ENCODE results near the gene KIAA1586.
A peak's percentile ranks its signal among the peaks of the same experiment; 100 is the strongest.
"Not testable (repeated sequence)": the region's sequence is repeated elsewhere in the genome, so short reads cannot be mapped to it uniquely, and the experiment has no call there.

KIAA1586 gene

DNA sequence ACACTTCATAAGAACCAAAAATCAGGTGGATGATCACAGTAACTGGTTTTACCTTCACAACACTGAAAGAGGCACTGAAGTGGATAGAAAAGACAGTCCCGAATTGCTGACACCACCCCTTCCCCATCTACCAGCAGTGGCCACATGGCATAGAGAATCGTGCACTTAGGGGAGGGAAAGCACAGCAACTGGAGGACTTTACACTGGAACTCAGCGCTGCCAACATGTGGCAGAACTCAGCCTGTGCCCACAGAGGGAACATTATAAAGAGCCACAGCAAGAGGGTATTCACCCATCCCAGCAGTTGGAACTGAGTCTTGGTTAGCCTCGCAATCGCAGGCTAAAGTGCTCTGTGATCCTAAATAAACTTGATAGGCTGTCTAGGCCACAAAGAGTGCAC is 6.5 kb upstream of the KIAA1586 start:
- H3K27ac ChIP-seq = no peak overlapping the region

DNA sequence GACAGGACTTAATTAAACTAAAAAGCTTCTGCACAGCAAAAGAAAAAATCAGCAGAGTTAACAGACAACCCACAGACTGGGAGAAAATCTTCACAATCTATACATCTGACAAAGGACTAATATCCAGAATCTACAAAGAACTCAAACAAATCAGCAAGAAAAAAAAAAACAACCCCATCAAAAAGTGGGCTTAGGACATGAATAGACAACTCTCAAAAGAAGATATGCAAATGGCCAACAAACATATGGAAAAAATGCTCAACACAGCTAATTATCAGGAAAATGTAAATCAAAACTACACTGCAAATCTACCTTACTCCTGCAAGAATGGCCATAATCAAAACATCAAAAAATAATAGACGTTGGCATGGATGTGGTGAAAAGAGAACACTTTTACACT is 2.4 kb upstream of the KIAA1586 start:
- H3K27ac ChIP-seq, H3K4me3 ChIP-seq: not testable (repeated sequence)

More for the DNA sequence above, 6.5 kb upstream of the KIAA1586 start:
- no peak overlapping the region for H3K4me3 ChIP-seq

- H3K4me3 ChIP-seq = no peak overlapping the region
- no peak overlapping the region for H3K27ac ChIP-seq
These were observed 1.9 kb upstream of the KIAA1586 start for GRCh38 chr6:57044568-57044967.

DNA sequence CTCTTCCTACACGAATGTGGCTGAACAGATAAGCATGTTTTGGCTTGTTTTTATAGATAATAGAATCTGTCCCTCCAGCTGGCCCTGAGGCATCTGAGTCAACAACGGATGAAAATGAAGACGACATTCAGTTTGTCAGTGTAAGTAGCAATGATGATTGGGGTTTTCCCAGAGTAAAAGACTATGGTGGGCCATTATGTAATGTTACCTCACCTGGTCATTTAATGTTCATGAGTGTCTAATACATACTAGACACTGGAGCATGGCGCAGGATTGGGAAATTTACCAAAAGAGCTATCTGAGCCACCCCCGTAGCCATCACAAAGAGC is 728 bp downstream of the KIAA1586 start:
- H3K27ac ChIP-seq, H3K4me3 ChIP-seq: not testable (repeated sequence)

DNA sequence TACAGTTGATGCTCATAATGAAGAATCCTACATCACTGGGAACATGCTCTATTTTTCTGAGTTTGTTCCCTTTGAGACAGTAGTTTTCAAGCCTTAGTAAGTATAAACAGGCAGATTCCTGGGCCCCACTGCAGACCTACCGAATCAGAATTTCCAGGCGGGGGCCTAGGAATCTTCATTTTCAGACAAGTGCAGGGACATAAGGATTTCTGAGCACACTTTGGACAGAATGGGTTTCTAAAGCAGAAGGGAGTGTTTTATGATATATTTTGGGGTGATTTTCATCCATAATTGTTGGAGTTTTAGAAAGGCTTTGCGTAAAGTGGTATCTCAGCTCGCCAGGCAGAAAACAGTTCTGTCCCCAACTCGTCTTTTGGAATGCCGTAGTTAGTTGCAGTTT is 1.4 kb downstream of the KIAA1586 start:
- H3K4me3 ChIP-seq, H3K27ac ChIP-seq: not testable (repeated sequence)

- H3K27ac ChIP-seq = no peak overlapping the region
- no peak overlapping the region for H3K4me3 ChIP-seq
These were observed 2.1 kb downstream of the KIAA1586 start for GRCh38 chr6:57048577-57048976.

DNA sequence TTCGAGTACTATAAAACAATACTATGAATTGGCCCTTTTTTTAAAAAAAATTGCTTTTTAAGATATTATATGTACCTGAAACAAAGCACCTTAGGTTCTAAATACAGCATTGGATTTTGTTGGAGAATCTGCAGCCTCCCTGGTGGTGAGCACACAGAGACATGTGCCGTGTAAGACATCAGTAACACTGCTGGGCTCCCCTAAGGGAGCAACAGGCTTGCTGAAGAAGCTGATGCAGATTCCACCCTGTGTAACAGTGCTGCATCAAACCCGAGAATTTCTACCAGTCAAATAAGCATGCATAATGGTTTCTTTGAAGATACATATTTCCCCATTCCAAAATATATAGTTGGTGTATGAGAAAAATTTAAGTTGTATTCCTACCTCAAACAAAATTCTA is 17.4 kb downstream of the KIAA1586 start:
- no peak overlapping the region for H3K4me3 ChIP-seq
- no peak overlapping the region for H3K27ac ChIP-seq

DNA sequence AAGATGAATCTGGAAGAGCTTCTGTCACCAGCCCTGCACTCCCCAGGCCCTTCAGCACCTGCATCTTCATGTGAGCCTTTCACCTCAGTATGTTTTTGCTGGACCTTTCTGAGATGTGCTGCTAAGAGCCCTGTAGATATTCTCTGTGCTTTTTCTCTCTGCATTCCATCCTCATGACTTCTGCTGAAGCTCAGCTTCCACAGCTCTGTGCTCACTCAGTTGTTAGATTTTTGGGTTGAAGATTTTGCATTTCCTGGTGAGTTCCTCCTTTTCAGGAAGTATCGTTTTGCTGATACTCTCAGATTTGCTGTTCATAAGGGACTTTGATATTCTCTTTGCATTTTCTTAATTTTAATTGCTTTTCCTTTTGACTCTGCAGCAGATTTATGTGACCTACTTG is 18.3 kb downstream of the KIAA1586 start:
- Histone ChIP-seq H3K4me3 (no peak overlapping the region), H3K27ac (no peak overlapping the region)

DNA sequence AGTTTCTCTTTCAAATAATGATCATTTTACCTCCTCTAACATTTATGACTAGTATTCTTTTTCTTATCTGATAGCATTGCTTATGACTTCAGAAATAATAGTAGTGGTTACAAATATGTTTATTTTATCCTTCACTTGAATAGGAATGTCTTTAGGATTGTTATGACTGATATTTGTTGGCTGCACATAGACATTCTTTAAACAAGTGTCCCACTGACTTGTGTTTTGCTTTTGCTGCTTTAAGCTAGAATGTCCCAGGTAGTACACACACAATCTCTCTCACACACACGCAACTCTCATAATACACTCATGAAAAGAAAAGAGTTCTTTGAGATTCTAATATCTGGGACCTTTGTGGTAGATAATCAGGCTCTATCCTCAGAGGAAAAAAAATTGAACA is 21.6 kb downstream of the KIAA1586 start:
- no peak overlapping the region for H3K4me3 ChIP-seq
- H3K27ac ChIP-seq = no peak overlapping the region

DNA sequence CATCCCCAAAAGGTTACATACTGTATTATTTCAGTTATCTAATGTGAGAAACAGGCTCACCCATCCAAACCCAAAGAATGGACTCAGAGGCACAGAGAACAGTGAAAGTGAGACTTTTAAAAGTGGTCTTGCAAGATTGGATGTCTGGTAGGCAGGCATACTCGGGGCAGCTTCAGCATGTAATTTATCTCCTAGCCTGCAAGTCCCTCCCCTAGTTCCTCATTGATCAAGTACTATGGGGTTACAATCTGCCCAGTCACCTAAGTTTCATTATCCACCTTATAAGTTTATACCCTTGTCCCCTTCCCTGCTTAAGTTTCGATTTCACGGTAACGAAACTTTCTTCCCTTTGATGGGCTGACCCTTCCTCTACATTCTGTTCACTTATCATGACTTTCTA is 22.7 kb downstream of the KIAA1586 start:
- H3K4me3 ChIP-seq = no peak overlapping the region

GRCh38 chr6:57069920-57070331 is 23.4 kb downstream of the KIAA1586 start:
- Histone ChIP-seq H3K27ac (no peak overlapping the region), H3K4me3 (no peak overlapping the region)

More for the DNA sequence above, 22.7 kb downstream of the KIAA1586 start:
- no peak overlapping the region for H3K27ac ChIP-seq

- Histone ChIP-seq H3K4me3 (no peak overlapping the region), H3K27ac (no peak overlapping the region)
These were observed 25.6 kb downstream of the KIAA1586 start for GRCh38 chr6:57072108-57072507.

DNA sequence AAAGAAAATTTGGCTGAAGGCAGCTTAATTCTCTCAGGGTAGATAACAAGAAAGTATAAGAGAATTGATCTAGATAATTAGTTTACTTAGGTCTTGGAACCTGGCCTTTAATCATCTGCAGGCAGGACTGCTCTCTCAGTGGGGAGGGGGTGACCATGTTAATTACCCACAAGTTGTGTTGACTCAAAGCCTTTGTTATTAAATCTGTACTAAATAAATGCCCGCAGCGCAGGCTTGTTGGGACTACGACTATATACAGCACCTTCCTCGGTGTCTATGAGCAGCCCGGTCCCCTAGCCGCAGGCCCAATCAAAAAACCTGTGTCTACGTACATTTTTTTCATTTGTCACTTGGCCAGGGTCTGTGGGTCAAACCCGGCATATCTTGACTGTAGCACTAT is 27.9 kb downstream of the KIAA1586 start:
- H3K4me3 ChIP-seq = no peak overlapping the region

DNA sequence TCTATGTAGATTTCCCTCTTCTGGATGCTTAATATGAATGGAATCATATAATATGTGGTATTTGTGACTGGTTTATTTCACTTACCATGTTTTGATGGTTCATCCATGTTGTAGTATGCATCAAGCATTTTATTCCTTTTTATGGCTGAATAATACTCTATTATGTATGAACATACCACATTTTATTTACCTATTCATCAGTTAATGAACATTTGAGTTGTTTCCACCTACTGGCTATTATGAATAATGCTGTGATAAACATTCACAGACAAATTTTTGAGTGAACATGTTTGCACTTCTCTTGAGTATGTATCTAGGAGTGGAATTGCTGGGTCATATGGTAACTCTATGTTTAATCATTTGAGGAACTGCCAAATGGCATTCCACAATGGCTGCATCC is 28.6 kb downstream of the KIAA1586 start:
- Histone ChIP-seq H3K27ac (no peak overlapping the region), H3K4me3 (no peak overlapping the region)

More for the DNA sequence above, 27.9 kb downstream of the KIAA1586 start:
- H3K27ac ChIP-seq = no peak overlapping the region

DNA sequence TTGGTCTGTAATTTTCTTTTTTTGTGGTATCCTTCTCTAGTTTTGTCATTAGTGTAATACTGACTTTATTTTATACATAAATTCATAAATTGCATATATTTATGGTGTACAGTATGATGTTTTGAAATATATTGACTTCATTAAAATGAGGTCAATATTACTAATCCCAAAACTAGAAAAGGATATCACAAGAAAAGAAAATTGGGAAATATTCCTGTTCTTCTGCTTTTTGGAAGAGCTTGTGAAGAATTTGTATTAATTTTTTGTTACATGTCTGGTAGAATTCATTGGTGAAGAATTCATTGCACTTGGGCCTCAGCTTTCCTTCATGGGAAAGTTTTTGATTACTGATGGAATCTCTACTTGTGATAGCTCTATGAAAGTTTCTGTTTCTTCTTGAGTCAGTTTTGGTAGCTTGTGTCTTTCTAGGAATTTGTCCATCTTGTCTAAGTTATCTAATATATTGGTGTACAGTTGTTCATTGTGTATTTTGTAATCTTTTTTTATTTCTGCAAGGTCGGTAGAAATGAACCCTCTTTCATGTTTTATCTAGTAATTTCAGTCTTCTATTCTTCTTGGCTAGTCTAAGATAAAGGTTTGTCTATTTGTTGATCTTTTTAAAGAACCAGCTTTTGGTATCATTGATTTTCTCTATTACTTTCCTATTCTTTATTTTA is 32.2 kb downstream of the KIAA1586 start:
- H3K27ac ChIP-seq = no peak overlapping the region
- H3K4me3 ChIP-seq = no peak overlapping the region

- H3K4me3 ChIP-seq = no peak overlapping the region
- H3K27ac ChIP-seq = no peak overlapping the region
These were observed 39.0 kb downstream of the KIAA1586 start for GRCh38 chr6:57085471-57085870.

DNA sequence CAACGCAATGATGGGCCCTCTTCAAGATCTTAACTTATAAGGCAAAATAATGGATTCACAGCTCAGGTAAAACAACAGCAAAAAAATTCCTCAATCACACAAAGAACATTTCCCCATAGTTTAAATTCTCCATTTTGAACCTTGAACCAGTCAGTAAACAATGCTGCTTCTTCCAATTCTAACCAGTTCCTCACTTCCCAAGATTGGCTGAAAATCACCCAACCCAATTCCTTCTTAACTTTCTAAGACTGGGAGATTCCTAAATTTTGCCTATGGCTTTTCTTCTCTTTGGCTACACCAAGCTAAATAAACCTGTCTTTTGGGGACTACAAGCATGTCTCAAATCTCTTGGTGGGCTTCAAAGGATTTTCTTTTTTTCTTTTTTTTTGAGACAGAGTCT is 40.4 kb downstream of the KIAA1586 start:
- Histone ChIP-seq H3K27ac (no peak overlapping the region), H3K4me3 (no peak overlapping the region)

- H3K27ac ChIP-seq = no peak overlapping the region
- no peak overlapping the region for H3K4me3 ChIP-seq
These were observed 41.4 kb downstream of the KIAA1586 start for GRCh38 chr6:57087916-57088315.

GRCh38 chr6:57089265-57089664 is 42.8 kb downstream of the KIAA1586 start:
- Histone ChIP-seq H3K27ac (peak overlapping the region in 8 of 21 experiments; percentile 4 to 86 (median 78)), H3K4me3 (peak overlapping the region; percentile 54 to 67 (median 64))

DNA sequence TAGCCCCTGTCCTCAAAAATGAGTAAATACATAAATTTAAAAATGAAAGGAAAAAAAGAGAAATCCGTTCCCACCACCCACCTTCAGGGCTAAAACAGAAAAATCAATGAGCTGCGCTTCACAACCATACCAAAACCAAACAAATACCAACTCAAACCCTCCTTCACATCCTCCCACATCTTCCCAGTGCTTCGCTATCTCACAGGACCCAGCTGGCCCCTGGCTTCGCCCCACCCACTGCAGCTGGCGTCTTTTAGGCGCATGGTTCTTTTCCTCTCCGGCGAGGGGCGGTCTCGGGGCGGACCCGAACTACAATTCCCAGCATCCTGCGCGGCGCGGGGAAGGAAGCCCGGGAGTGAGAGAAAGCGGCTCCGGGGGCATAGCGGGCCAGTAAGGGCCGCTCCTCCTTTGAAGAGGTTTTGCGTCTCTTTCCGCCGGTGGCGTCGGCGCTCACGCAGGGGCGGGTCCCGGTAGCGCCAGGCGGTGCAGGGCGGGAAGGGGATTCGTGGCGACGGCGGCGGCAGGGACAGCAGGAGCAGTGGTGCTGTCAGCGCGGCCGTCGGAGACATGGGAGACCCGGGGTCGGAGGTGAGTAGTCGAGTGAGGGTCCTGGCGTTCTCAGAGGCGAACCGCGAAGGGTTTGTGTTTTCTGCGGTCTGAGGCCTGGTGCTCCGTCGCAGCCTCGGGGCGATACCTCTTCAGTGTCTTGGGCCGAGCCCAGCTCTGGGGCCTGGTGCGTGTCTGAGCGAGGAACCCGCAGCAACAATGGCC is 43.4 kb downstream of the KIAA1586 start, which contains the start of gene ZNF451:
Gene ZNF451 (plus strand): TSS at position 502 of the 771 bp plus-strand sequence. CDS start 66 bp downstream, at position 568.
- peak within 1 kb of the TSS; percentile 54 to 67 (median 64) for H3K4me3 ChIP-seq
- peak within 1 kb of the TSS in 18 of 21 experiments; percentile 43 to 86 (median 83) for H3K27ac ChIP-seq

DNA sequence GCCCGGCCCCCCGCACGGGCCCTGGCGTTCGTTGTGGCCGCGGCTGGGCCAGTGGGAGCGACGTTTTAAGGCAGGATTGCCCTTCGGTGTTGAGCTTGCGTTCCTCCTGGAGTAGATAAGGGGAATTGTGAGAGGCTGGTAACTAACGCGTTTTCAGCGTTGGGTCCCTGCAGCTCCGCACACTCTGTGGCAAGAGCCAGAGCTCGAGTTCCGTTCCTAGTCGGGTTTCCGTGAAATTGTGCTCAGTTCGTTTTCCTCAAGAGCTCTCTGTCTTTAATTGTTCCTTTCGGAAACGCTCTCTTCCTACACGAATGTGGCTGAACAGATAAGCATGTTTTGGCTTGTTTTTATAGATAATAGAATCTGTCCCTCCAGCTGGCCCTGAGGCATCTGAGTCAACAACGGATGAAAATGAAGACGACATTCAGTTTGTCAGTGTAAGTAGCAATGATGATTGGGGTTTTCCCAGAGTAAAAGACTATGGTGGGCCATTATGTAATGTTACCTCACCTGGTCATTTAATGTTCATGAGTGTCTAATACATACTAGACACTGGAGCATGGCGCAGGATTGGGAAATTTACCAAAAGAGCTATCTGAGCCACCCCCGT is 44.1 kb downstream of the KIAA1586 start:
- H3K27ac ChIP-seq = peak overlapping the region in 7 of 21 experiments; percentile 67 to 85 (median 84)
- H3K4me3 ChIP-seq = peak overlapping the region; percentile 54 to 67 (median 64)
